HepG2 (cell line): ENCODE measurements around the gene ALG3. TPM values are rescaled to one million over a fixed set of nuclear protein-coding genes. Genes with fewer than 3 reads are reported as not detected.

Experiments
- BATF2 ChIP-seq: sonication (generic); formaldehyde crosslinking; IDR thresholded peaks from 2 replicates; pipeline ENCODE4 v1.8.0; 2022; ENCODE audit warnings: mild to moderate bottlenecking, missing genetic modification reagents, moderate library complexity
- CTCF ChIP-seq: sonication (generic); formaldehyde crosslinking; IDR thresholded peaks from 2 replicates; pipeline ENCODE4 v1.5.0; 2020; ENCODE audit warnings: mild to moderate bottlenecking, missing genetic modification reagents, moderate library complexity
- EED ChIP-seq: sonication (generic); formaldehyde crosslinking; IDR thresholded peaks from 2 replicates; pipeline ENCODE4 v1.5.0; 2020; ENCODE audit warnings: mild to moderate bottlenecking, missing genetic modification reagents
- ELF4 ChIP-seq: sonication (generic); formaldehyde crosslinking; IDR thresholded peaks from 2 replicates; pipeline ENCODE4 v1.5.0; 2020; ENCODE audit warnings: missing genetic modification reagents, mild to moderate bottlenecking, moderate library complexity, borderline replicate concordance
- HMGXB4 ChIP-seq, 2 experiments: sonication (generic) in 1 of 2; formaldehyde crosslinking in 1 of 2; IDR thresholded peaks; 2 replicates each; pipeline versions ENCODE4 v1.4.0 to v1.6.1; 2018 to 2020; ENCODE audit warnings: missing genetic modification reagents in 2 of 2, borderline replicate concordance in 1 of 2, low read depth in 1 of 2, mild to moderate bottlenecking in 1 of 2, missing biosample characterization in 1 of 2
- NPAS2 ChIP-seq: sonication (generic); formaldehyde crosslinking; IDR thresholded peaks from 2 replicates; pipeline ENCODE4 v1.8.0; 2022; ENCODE audit warnings: mild to moderate bottlenecking, missing genetic modification reagents, borderline replicate concordance
- REPIN1 ChIP-seq: sonication (generic); formaldehyde crosslinking; IDR thresholded peaks from 2 replicates; pipeline ENCODE4 v1.8.0; 2022; ENCODE audit warnings: missing genetic modification reagents, low read depth, mild to moderate bottlenecking, borderline replicate concordance
- RORA ChIP-seq: sonication (generic); formaldehyde crosslinking; IDR thresholded peaks from 2 replicates; pipeline ENCODE4 v1.5.0; 2020; ENCODE audit warnings: mild to moderate bottlenecking, missing genetic modification reagents, moderate library complexity
- TARDBP ChIP-seq: sonication (generic); formaldehyde crosslinking; IDR thresholded peaks from 2 replicates; pipeline ENCODE4 v1.8.0; 2022; ENCODE audit warnings: mild to moderate bottlenecking, missing genetic modification reagents
- TBX2 ChIP-seq: sonication (generic); formaldehyde crosslinking; IDR thresholded peaks from 2 replicates; pipeline ENCODE4 v1.5.0; 2020; ENCODE audit warnings: missing genetic modification reagents, mild to moderate bottlenecking, borderline replicate concordance
- THAP8 ChIP-seq: sonication (generic); formaldehyde crosslinking; IDR thresholded peaks from 2 replicates; pipeline ENCODE4 v1.5.1; 2020; ENCODE audit warnings: missing genetic modification reagents, mild to moderate bottlenecking, borderline replicate concordance
- THRA ChIP-seq: sonication (generic); formaldehyde crosslinking; IDR thresholded peaks from 2 replicates; pipeline ENCODE4 v1.4.0; 2020; ENCODE audit warnings: missing genetic modification reagents, borderline replicate concordance
- TMF1 ChIP-seq: sonication (generic); formaldehyde crosslinking; IDR thresholded peaks from 2 replicates; pipeline ENCODE4 v1.8.1; 2022; ENCODE audit warnings: low read depth, missing genetic modification reagents
- YEATS4 ChIP-seq: sonication (generic); formaldehyde crosslinking; IDR thresholded peaks from 2 replicates; pipeline ENCODE4 v1.4.0; 2020; ENCODE audit warnings: missing genetic modification reagents, borderline replicate concordance
- ZNF24 ChIP-seq: fragments of 450-650 bp; IDR thresholded peaks from 2 replicates; pipeline ENCODE4 v1.6.1; 2017; ENCODE audit warnings: antibody characterized with exemption, mild to moderate bottlenecking
- ZNF543 ChIP-seq: sonication (generic); formaldehyde crosslinking; IDR thresholded peaks from 2 replicates; pipeline ENCODE4 v1.4.0; 2020; ENCODE audit warnings: mild to moderate bottlenecking, missing genetic modification reagents
- ZNF556 ChIP-seq: sonication (generic); formaldehyde crosslinking; IDR thresholded peaks from 2 replicates; pipeline ENCODE4 v1.4.0; 2020; ENCODE audit warnings: mild to moderate bottlenecking, missing genetic modification reagents, borderline replicate concordance
- ZNF589 ChIP-seq: sonication (generic); formaldehyde crosslinking; conservative IDR thresholded peaks from 2 replicates; pipeline ENCODE4 v1.8.0; 2022; ENCODE audit warnings: mild to moderate bottlenecking, moderate library complexity, missing genetic modification reagents
- ZNF616 ChIP-seq: sonication (generic); formaldehyde crosslinking; IDR thresholded peaks from 2 replicates; pipeline ENCODE4 v1.5.0; 2020; ENCODE audit warnings: low read depth, mild to moderate bottlenecking, missing genetic modification reagents
- ZNF7 ChIP-seq: IDR thresholded peaks from 2 replicates; pipeline ENCODE4 v1.6.1; 2016; ENCODE audit warnings: missing biosample characterization, missing genetic modification reagents
- ZNF780A ChIP-seq: sonication (generic); formaldehyde crosslinking; IDR thresholded peaks from 2 replicates; pipeline ENCODE4 v1.8.0; 2022; ENCODE audit warnings: mild to moderate bottlenecking, missing genetic modification reagents, moderate library complexity
- polyA plus RNA-seq, 8 experiments: library from polyadenylated mRNA; depleted of rRNA in 3 of 8; stranded (reverse) in 7 of 8; unstranded in 1 of 8; fragments of >200 nt; fragmentation: Illumina TruSeq in 4 of 8; extraction: Trizol in 4 of 8; gene quantifications; 2 replicates each; pipeline versions ENCODE4 v1.2.1 to v1.2.3, GENCODE V29; 2011 to 2016; ENCODE audit warnings: low read depth in 4 of 8, missing spikeins in 1 of 8, mixed read lengths in 1 of 8; ENCODE audit not compliant: insufficient read depth in 1 of 8
- total RNA-seq, 5 experiments: library from RNA; depleted of rRNA; stranded (reverse); fragments of >200 nt; fragmentation: Illumina TruSeq; extraction: Trizol; gene quantifications; 2 replicates each; pipeline ENCODE4 v1.2.3, GENCODE V29; 2016; ENCODE audit warnings: low read depth in 1 of 5

Gene ALG3
- total and polyA plus RNA-seq, 2 of the 13 experiments (the other 11 are each of a cell fraction or from before 2014, with no cell fraction given), result 46.6 to 57.1 TPM

GRCh38 chr3:184241447-184242296 is 7.1 kb downstream of the ALG3 start (continued):
- TF ChIP-seq RORA (no peak), REPIN1 (CRISPR knock-in tag) (peak; percentile 95; the same call in 1 of the 2 replicates), THRA (CRISPR knock-in tag) (peak; percentile 96), ELF4 (0 out of 2 replicates have a peak, but pooled peaks have one; percentile 28), BATF2 (no peak; the same call in 1 of the 2 replicates), ZNF780A (CRISPR knock-in tag) (no peak; the same call in 1 of the 2 replicates), YEATS4 (CRISPR knock-in tag) (peak; percentile 80), ZNF7 (CRISPR knock-in tag) (no peak), CTCF (CRISPR knock-in tag) (peak; percentile 99), TARDBP (CRISPR knock-in tag) (peak; percentile 94), NPAS2 (no peak), ZNF616 (CRISPR knock-in tag) (peak; percentile 62; the same call in 1 of the 2 replicates), ZNF24 (no peak), EED (CRISPR knock-in tag) (no peak), ZNF556 (CRISPR knock-in tag) (peak; percentile 97), THAP8 (CRISPR knock-in tag) (peak; percentile 69; the same call in 1 of the 2 replicates), TBX2 (CRISPR knock-in tag) (peak; percentile 85), HMGXB4 (CRISPR knock-in tag; IDR thresholded peaks at IDR 0.05; ENCODE audit: borderline replicate concordance in 1 of 2, low read depth in 1 of 2) (peak; percentile 85 to 93; a peak in 3 of 4 replicates), ZNF543 (CRISPR knock-in tag) (peak; percentile 93), ZNF589 (CRISPR knock-in tag) (0 out of 2 replicates have a peak, but pooled peaks have one; percentile 60), TMF1 (CRISPR knock-in tag) (no peak; the same call in 1 of the 2 replicates)
